SIG-M5 (cell line): ENCODE data around the gene LAPTM4A.
"Not testable (repeated sequence)": the region's sequence is repeated elsewhere in the genome, so short reads cannot be mapped to it uniquely, and the experiment has no call there.

Source experiments
- DNase-seq: peaks from one replicate; lab custom pipeline; 2025; lab: John Stamatoyannopoulos, UW

Gene LAPTM4A

GRCh38 chr2:20051532-20052228 is at the start of gene LAPTM4A:
TSS of gene LAPTM4A (minus strand) at chr2:20051628. CDS start at chr2:20051520, 108 bp downstream.
- peak; percentile 98 for DNase-seq

- DNase-seq: no peak
Measured at GRCh38 chr2:20100711-20101110, 49.3 kb upstream of the LAPTM4A start.

GRCh38 chr2:20099780-20100179 is 48.4 kb upstream of the LAPTM4A start:
- DNase-seq: no peak

- DNase-seq: peak; percentile 51
Measured at GRCh38 chr2:20097889-20098714, 46.7 kb upstream of the LAPTM4A start.

- DNase-seq: no peak
Measured at GRCh38 chr2:20095469-20095868, 44.0 kb upstream of the LAPTM4A start.

- DNase-seq: no peak
Measured at GRCh38 chr2:20094955-20095354, 43.5 kb upstream of the LAPTM4A start.

- DNase-seq: no peak
Measured at GRCh38 chr2:20094142-20094755, 42.8 kb upstream of the LAPTM4A start.

GRCh38 chr2:20093263-20094141 is 42.1 kb upstream of the LAPTM4A start:
- DNase-seq: no peak

- DNase-seq: no peak
Measured at GRCh38 chr2:20092901-20093235, 41.4 kb upstream of the LAPTM4A start.

GRCh38 chr2:20092226-20092900 is 40.9 kb upstream of the LAPTM4A start:
- DNase-seq: no peak

- DNase-seq: no peak
Measured at GRCh38 chr2:20091305-20091991, 40.0 kb upstream of the LAPTM4A start.

GRCh38 chr2:20089715-20090464 is 38.5 kb upstream of the LAPTM4A start:
- DNase-seq: no peak

GRCh38 chr2:20085909-20086308 is 34.5 kb upstream of the LAPTM4A start:
- not testable (repeated sequence) for DNase-seq

- DNase-seq: not testable (repeated sequence)
Measured at GRCh38 chr2:20082812-20083211, 31.4 kb upstream of the LAPTM4A start.

- no peak for DNase-seq
Measured at GRCh38 chr2:20081841-20082240, 30.4 kb upstream of the LAPTM4A start.

- no peak for DNase-seq
Measured at GRCh38 chr2:20080839-20081415, 29.5 kb upstream of the LAPTM4A start.

- DNase-seq: no peak
Measured at GRCh38 chr2:20080428-20080827, 29.0 kb upstream of the LAPTM4A start.

- DNase-seq: no peak
Measured at GRCh38 chr2:20079546-20080115, 28.2 kb upstream of the LAPTM4A start.

- no peak for DNase-seq
Measured at GRCh38 chr2:20077411-20077940, 26.0 kb upstream of the LAPTM4A start.
